Measurements from ENCODE around the gene EXOC2. TPM values are rescaled to one million over a fixed set of nuclear protein-coding genes. Genes with fewer than 3 reads are reported as not detected.
A peak's percentile ranks its signal among the peaks of the same experiment; 100 is the strongest.

EXOC2 gene
- total and polyA plus RNA-seq, 8 donors, result 2.5 to 10.3 (median 6.4) TPM

- Histone ChIP-seq H3K27ac (no peak within 1 kb of the TSS), H3K27me3 (no peaks in the 10 kb centered on the region), H3K4me3 (no peak within 1 kb of the TSS), H3K4me1 (no peaks in the 10 kb centered on the region), H3K9me3 (no peaks in the 10 kb centered on the region), H3K36me3 (no peaks in the 10 kb centered on the region)
- no peak for ATAC-seq
- no peak for DNase-seq
- TF ChIP-seq CTCF (IDR thresholded peaks at IDR 0.05), result no peak
- intact Hi-C loops (cut with DNase I), result no loop called here
- 97% methylated on average over 73 of the region's 73 CpGs for WGBS, 2 donors
- no peak for FAIRE-seq
Observed at GRCh38 chr6:656460-657252, 36.3 kb downstream of the EXOC2 start, which contains the start of gene HUS1B. Gene HUS1B (minus strand): TSS chr6:657100. CDS start chr6:656944, 156 bp downstream.

GRCh38 chr6:654136-654535 lies 38.8 kb downstream of the EXOC2 start:
- Histone ChIP-seq H3K9me3 (no peaks in the 10 kb centered on the region), H3K36me3 (no peaks in the 10 kb centered on the region), H3K4me1 (no peaks in the 10 kb centered on the region), H3K4me3 (no peak overlapping the region), H3K27me3 (no peaks in the 10 kb centered on the region), H3K27ac (no peak overlapping the region)
- no peak for ATAC-seq
- no peak for TF ChIP-seq CTCF (IDR thresholded peaks at IDR 0.05)
- 88 to 93% methylated on average over 4 of the region's 4 CpGs for WGBS, 2 donors
- intact Hi-C loops (cut with DNase I), result no loop called here
- no peak for FAIRE-seq
- no peak for DNase-seq

GRCh38 chr6:652865-653264 lies 40.1 kb downstream of the EXOC2 start:
- intact Hi-C loops (cut with DNase I), result no loop called here
- Histone ChIP-seq H3K4me1 (no peaks in the 10 kb centered on the region), H3K9me3 (no peaks in the 10 kb centered on the region), H3K27ac (no peak overlapping the region), H3K36me3 (no peaks in the 10 kb centered on the region), H3K27me3 (no peaks in the 10 kb centered on the region), H3K4me3 (no peak overlapping the region)
- no peak for TF ChIP-seq CTCF (IDR thresholded peaks at IDR 0.05)
- DNase-seq (no peak), ATAC-seq (no peak), FAIRE-seq (no peak)
- WGBS, 2 donors, result 68 to 83% methylated on average over 3 of the region's 3 CpGs

- WGBS, 2 donors, result 75 to 76% methylated on average over 4 of the region's 4 CpGs
- Histone ChIP-seq H3K9me3 (no peaks in the 10 kb centered on the region), H3K27ac (no peak overlapping the region), H3K4me3 (no peak overlapping the region), H3K27me3 (no peaks in the 10 kb centered on the region), H3K36me3 (no peaks in the 10 kb centered on the region), H3K4me1 (no peaks in the 10 kb centered on the region)
- intact Hi-C loops (cut with DNase I), result no loop called here
- ATAC-seq, result no peak
- no peak for TF ChIP-seq CTCF (IDR thresholded peaks at IDR 0.05)
- DNase-seq, result no peak
- FAIRE-seq, result peak; percentile 9
Observed at GRCh38 chr6:650098-650497, 42.8 kb downstream of the EXOC2 start.

GRCh38 chr6:642805-643204 lies 50.1 kb downstream of the EXOC2 start:
- no peak overlapping the region for H3K4me3 ChIP-seq
- no peaks in the 10 kb centered on the region for H3K27me3 ChIP-seq
- intact Hi-C loops (cut with DNase I), result no loop called here
- H3K9me3 ChIP-seq, result no peaks in the 10 kb centered on the region
- ATAC-seq (no peak), DNase-seq (no peak), FAIRE-seq (no peak)
- H3K36me3 ChIP-seq, result no peaks in the 10 kb centered on the region
- no peak overlapping the region for H3K27ac ChIP-seq
- no peak for TF ChIP-seq CTCF (IDR thresholded peaks at IDR 0.05)
- no peaks in the 10 kb centered on the region for H3K4me1 ChIP-seq

Measured in pancreas (tissue), 10 donors.